Neural cell (in vitro differentiated cells): ENCODE data around the gene MARK1. TPM values are rescaled to one million over a fixed set of nuclear protein-coding genes. Genes with fewer than 3 reads are reported as not detected.

Source experiments
- H2AFZ ChIP-seq: fragments of 200-600, 300-800 bp; sonication (generic), shearing (Covaris generic); 2 replicates; pipeline ENCODE4 v1.6.0; 2014; ENCODE audit warnings: low read depth, mild to moderate bottlenecking, antibody characterized with exemption, low read length, moderate library complexity
- H3F3A ChIP-seq: fragments of 200-600 bp; shearing (Covaris generic); 2 replicates; pipeline ENCODE4 v1.6.1; 2016; ENCODE audit warnings: mild to moderate bottlenecking, moderate library complexity, mixed read lengths, antibody characterized with exemption, low read length; ENCODE audit not compliant: insufficient read depth, poor library complexity, severe bottlenecking
- H3K27ac ChIP-seq: fragments of 200-600, 300-800 bp; sonication (generic), shearing (Covaris generic); 2 replicates; pipeline ENCODE4 v1.5.1; 2014; ENCODE audit warnings: mild to moderate bottlenecking, low read length, moderate library complexity
- H3K27me3 ChIP-seq: fragments of 300-800, 200-600 bp; sonication (generic), shearing (Covaris generic); 2 replicates; pipeline ENCODE4 v1.6.0; 2014; ENCODE audit warnings: mild to moderate bottlenecking, low read depth, low read length, moderate library complexity; ENCODE audit not compliant: insufficient read depth
- H3K36me3 ChIP-seq: fragments of 300-800, 200-600 bp; sonication (generic), shearing (Covaris generic); 2 replicates; pipeline ENCODE4 v1.5.1; 2014; ENCODE audit warnings: mild to moderate bottlenecking, antibody characterized with exemption, low read length, moderate library complexity; ENCODE audit not compliant: insufficient read depth
- H3K4me2 ChIP-seq: fragments of 300-800, 200-600 bp; sonication (generic), shearing (Covaris generic); 2 replicates; pipeline ENCODE4 v1.6.0; 2014; ENCODE audit warnings: mild to moderate bottlenecking, low read length
- H3K4me3 ChIP-seq: fragments of 300-800, 200-600 bp; sonication (generic), shearing (Covaris generic); 2 replicates; pipeline ENCODE4 v1.5.1; 2014; ENCODE audit warnings: mild to moderate bottlenecking, low read length, moderate library complexity
- H3K79me2 ChIP-seq: fragments of 200-600 bp; shearing (Covaris generic); replicated peaks from 2 replicates; pipeline ENCODE4 v1.6.0; 2014; ENCODE audit warnings: mild to moderate bottlenecking, low read length, moderate library complexity; ENCODE audit not compliant: insufficient read depth
- H3K9ac ChIP-seq: fragments of 300-800, 200-600 bp; sonication (generic), shearing (Covaris generic); 2 replicates; pipeline ENCODE4 v1.6.1; 2016; ENCODE audit warnings: mild to moderate bottlenecking, low read length, mixed read lengths
- H3K9me2 ChIP-seq: fragments of 200-600 bp; shearing (Covaris generic); 2 replicates; pipeline ENCODE4 v1.6.1; 2016; ENCODE audit warnings: mild to moderate bottlenecking, low read length, mixed read lengths; ENCODE audit not compliant: insufficient read depth
- H3K9me3 ChIP-seq: fragments of 200-600, 300-800 bp; sonication (generic), shearing (Covaris generic); 2 replicates; pipeline ENCODE4 v1.6.1; 2016; ENCODE audit warnings: mild to moderate bottlenecking, mixed run types, low read length, moderate library complexity, mixed read lengths
- H4K20me1 ChIP-seq: fragments of 200-600 bp; shearing (Covaris generic); 2 replicates; pipeline ENCODE4 v1.6.1; 2016; ENCODE audit warnings: mild to moderate bottlenecking, mixed run types; ENCODE audit not compliant: insufficient read depth
- CTCF ChIP-seq: fragments of 450-650 bp; IDR thresholded peaks from 2 replicates; pipeline ENCODE4 v1.5.1; 2014; ENCODE audit warnings: antibody characterized with exemption, mild to moderate bottlenecking, moderate library complexity; ENCODE audit not compliant: poor library complexity, severe bottlenecking
- EP300 ChIP-seq: fragments of 450-650 bp; conservative IDR thresholded peaks from 2 replicates; pipeline ENCODE4 v1.6.1; 2014; ENCODE audit warnings: antibody characterized with exemption, mild to moderate bottlenecking, moderate library complexity; ENCODE audit not compliant: poor library complexity, severe bottlenecking
- EZH2 ChIP-seq: fragments of 200-600, 300-800 bp; shearing (Covaris generic), sonication (generic); IDR thresholded peaks from 2 replicates; pipeline ENCODE4 v1.6.1; 2014; ENCODE audit warnings: antibody characterized with exemption, low read length, borderline replicate concordance, mild to moderate bottlenecking; ENCODE audit not compliant: insufficient read depth, poor library complexity, severe bottlenecking
- MXI1 ChIP-seq: fragments of 450-650 bp; conservative IDR thresholded peaks from 2 replicates; pipeline ENCODE4 v1.6.1; 2014; ENCODE audit warnings: antibody characterized with exemption, mild to moderate bottlenecking; ENCODE audit not compliant: poor library complexity, severe bottlenecking
- POLR2AphosphoS5 ChIP-seq: IDR thresholded peaks from 2 replicates; pipeline ENCODE4 v1.6.1; 2012
- RAD21 ChIP-seq: fragments of 450-650 bp; conservative IDR thresholded peaks from 2 replicates; pipeline ENCODE4 v1.6.1; 2014; ENCODE audit warnings: antibody characterized with exemption, mild to moderate bottlenecking, moderate library complexity
- REST ChIP-seq: IDR thresholded peaks from 2 replicates; pipeline ENCODE4 v1.6.1; 2012; ENCODE audit warnings: borderline replicate concordance
- SMC3 ChIP-seq: fragments of 450-650 bp; conservative IDR thresholded peaks from 2 replicates; pipeline ENCODE4 v1.6.1; 2014; ENCODE audit warnings: antibody characterized with exemption, mild to moderate bottlenecking, moderate library complexity; ENCODE audit not compliant: poor library complexity
- TAF1 ChIP-seq: IDR thresholded peaks from 2 replicates; pipeline ENCODE4 v1.6.1; 2012; ENCODE audit warnings: low read depth
- polyA plus RNA-seq: library from polyadenylated mRNA; depleted of rRNA; stranded (reverse); fragments of >200 nt; gene quantifications from 2 replicates; pipeline ENCODE4 v1.2.3, GENCODE V29; 2014

The MARK1 gene
- polyA plus RNA-seq, 1 donor from 2014 or later = 38.6 TPM

- no peak overlapping the region for H2AFZ ChIP-seq
- no peak overlapping the region for H3K4me2 ChIP-seq
- no peaks in the 10 kb centered on the region for H3K9me2 ChIP-seq
- H3F3A ChIP-seq = no peaks in the 10 kb centered on the region
- H3K27me3 ChIP-seq = no peaks in the 10 kb centered on the region
- peaks cover 3% of the 10 kb centered on the region for H3K79me2 ChIP-seq
- H4K20me1 ChIP-seq = no peaks in the 10 kb centered on the region
- no peak overlapping the region for H3K27ac ChIP-seq
- no peaks in the 10 kb centered on the region for H3K36me3 ChIP-seq
- H3K9me3 ChIP-seq = no peaks in the 10 kb centered on the region
- no peak overlapping the region for H3K9ac ChIP-seq
- no peak overlapping the region for H3K4me3 ChIP-seq
- TF ChIP-seq POLR2AphosphoS5 (no peak), SMC3 (no peak), MXI1 (no peak), REST (no peak), RAD21 (no peak), EZH2 (no peak), TAF1 (no peak), CTCF (no peak), EP300 (no peak)
Measured at GRCh38 chr1:220575718-220576497, 48.0 kb downstream of the MARK1 start.

GRCh38 chr1:220577926-220578325 lies 50.0 kb downstream of the MARK1 start:
- H3K4me2 ChIP-seq = no peak overlapping the region
- H3K9me3 ChIP-seq = no peaks in the 10 kb centered on the region
- H3F3A ChIP-seq = no peaks in the 10 kb centered on the region
- H3K27me3 ChIP-seq = no peaks in the 10 kb centered on the region
- H3K9ac ChIP-seq = no peak overlapping the region
- H3K9me2 ChIP-seq = no peaks in the 10 kb centered on the region
- H4K20me1 ChIP-seq = no peaks in the 10 kb centered on the region
- no peaks in the 10 kb centered on the region for H3K79me2 ChIP-seq
- no peak overlapping the region for H3K4me3 ChIP-seq
- H3K36me3 ChIP-seq = peaks cover 5% of the 10 kb centered on the region
- TF ChIP-seq CTCF (no peak), EP300 (no peak), MXI1 (no peak), SMC3 (no peak), RAD21 (no peak), EZH2 (no peak), POLR2AphosphoS5 (no peak), REST (no peak), TAF1 (no peak)
- no peak overlapping the region for H3K27ac ChIP-seq
- H2AFZ ChIP-seq = no peak overlapping the region
